ENCODE results near the gene MYO10.
"Not testable (repeated sequence)": the region's sequence is repeated elsewhere in the genome, so short reads cannot be mapped to it uniquely, and the experiment has no call there.

MYO10 gene

DNA sequence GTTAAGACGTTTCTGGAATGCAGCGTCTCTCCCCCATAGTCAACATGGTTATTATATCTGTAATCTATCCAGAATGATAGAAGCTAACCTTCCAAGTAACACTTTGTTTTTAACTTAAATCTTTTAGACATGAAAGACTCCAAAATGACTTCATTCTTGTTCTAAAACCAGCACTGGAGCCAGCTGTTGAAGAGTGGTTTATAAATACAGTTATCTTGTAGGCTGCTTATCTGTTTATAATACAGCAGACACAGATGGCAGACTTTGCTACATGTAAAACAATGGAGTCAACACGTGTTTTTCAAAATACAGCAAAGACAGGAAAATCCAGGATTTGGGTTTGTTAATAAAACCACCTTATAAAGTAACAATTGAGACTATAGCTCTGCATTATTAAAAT lies 270.5 kb downstream of the MYO10 start:
- DNase-seq: no peak

DNA sequence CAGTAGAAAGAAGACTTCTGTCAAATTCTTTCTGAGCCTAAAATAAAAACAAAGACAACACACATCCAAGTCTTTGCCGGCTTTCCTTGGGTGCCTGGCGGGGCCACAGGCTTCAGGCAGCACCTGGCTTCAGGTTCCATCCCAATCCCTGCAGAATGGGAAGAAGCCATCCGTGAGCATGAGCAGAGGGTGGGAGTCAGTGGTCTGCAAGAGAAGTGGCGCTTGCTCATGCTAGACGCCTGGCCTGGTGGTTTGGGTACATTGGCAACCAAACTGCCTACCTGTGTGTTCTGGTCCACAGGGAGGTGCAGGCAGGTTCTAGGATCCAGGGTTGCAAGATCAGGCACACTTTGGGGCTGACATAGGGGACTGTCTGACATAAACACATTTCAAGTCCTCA lies 271.7 kb downstream of the MYO10 start:
- no peak for DNase-seq

- no peak for DNase-seq
These were observed 272.2 kb downstream of the MYO10 start for GRCh38 chr5:16663840-16664239.

DNA sequence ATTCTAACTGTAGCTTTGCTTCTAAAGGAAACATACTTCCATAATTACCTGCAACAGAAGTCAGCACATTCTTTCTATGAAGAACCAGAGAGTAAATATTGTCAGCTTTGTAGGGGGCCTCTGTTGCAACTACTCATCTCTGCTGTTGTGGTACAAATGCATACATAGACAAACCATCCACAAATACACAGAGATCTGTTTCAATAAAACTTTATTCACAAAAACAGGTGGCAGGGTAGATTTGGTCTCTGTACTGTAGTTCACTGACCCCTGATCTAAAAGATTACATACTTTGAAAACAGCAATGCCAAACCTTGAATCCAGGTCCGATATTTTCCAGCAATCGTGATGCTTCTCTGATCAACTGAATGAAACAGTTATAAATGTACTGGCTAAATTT lies 274.4 kb downstream of the MYO10 start:
- DNase-seq: no peak

- DNase-seq: no peak
These were observed 275.1 kb downstream of the MYO10 start for GRCh38 chr5:16660982-16661381.

GRCh38 chr5:16659536-16659935 lies 276.6 kb downstream of the MYO10 start:
- DNase-seq: no peak

DNA sequence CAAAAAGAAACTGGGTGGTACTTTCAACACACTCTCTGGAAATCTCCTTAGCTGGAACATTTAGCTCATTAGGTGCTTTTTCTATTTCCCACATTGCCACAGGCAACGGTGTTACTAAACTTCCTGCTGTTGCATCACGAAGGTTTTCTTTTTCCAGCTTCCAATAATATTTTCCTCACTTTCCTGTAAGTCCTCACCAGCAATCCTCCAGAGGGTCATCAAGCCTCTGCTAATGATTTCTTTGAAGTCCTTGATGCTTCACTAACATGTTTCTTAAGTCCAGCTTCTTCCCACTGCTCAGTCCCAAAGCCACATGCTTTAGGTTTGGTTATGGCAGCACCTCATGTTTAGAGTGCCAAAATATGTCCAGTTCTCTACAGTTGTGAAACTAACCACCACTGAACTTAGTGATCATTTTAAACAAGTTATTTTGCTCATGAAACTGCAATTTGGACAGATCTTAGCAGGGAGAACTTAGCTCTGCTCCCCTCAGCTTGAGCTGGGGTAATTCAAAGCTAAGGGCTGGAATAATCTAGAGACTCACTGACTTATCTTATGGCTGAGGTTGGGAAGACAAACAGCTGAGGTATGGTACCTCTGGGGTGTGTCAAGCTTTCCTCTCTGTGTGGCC lies 279.4 kb downstream of the MYO10 start:
- no peak for DNase-seq

DNA sequence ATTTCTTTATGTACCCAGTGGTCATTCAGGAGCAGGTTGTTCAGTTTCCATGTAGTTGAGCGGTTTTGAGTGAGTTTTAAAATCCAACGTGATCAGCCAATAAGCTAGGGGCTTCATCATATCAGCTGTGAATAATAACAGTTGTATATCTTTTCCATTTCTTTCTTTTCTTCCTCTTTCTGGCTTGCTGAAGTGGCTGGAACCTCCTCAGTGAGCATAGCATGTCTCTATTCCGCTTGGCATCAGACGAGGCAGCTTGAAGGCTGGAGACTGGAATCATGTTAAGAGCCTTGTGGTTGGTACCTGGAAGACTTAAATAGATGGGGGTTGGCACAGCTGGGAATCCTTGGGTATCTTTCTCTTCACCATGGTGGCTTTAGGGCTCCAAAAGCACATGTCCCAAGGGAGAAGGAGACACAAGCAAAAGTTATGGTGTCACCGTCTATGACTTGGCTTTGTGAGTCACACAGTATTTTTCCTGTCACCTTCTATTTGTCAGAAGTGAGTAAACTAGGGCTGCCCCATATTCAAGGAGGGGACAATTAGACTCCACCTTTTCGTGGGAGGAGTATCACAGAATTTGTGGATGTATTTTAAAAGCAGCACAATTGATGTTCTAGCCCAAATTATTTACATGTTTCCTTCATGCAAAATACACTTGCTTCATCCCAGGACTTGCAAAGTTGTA lies 281.3 kb downstream of the MYO10 start:
- DNase-seq: no peak

DNA sequence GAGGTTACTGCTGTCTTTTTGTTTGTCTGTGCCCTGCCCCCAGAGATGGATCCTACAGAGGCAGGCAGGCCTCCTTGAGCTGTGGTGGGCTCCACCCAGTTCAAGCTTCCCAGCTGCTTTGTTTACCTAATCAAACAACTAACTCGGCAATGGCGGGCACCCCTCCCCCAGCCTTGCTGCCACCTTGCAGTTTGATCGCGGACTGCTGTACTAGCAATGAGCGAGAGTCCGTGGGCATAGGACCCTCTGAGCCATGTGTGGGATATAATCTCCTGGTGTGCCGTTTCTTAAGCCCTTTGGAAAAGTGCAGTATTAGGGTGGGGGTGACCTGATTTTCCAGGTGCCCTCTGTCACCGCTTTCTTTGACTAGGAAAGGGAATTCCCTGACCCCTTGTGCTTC lies 287.3 kb downstream of the MYO10 start:
- not testable (repeated sequence) for DNase-seq

DNA sequence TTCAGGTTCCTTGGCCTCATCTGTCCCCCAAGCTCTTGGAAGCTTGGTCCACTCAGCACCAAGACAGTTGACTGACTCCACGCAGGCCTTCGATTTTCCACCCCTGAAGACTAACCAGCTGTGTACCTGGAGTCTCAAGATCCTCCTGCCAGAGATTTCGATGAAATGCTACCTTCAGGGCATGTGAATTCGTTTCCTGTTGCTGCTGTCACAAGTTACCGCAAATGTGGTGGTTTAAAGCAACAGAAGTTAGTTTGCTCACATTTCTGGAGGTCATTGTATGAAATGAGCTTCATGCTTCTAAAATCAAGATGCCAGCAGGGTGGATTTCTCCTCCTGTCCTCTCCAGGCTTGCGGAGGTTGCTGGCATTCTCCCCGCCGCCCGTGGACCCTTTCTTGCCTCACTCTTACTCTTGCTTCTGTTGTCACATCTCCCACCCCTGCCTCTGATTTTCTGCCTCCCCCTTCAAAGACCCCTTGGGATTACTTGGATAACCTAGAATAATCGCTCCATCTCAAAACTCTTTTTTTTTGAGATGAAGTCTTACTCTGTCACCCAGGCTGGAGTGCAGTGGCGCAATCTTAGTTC lies 291.7 kb downstream of the MYO10 start:
- DNase-seq: no peak

- no peak for DNase-seq
These were observed 293.2 kb downstream of the MYO10 start for GRCh38 chr5:16642867-16643266.

- DNase-seq: no peak
These were observed 296.9 kb downstream of the MYO10 start for GRCh38 chr5:16639206-16639605.

GRCh38 chr5:16628376-16628775 lies 307.7 kb downstream of the MYO10 start:
- DNase-seq: no peak

- DNase-seq: no peak
These were observed 309.3 kb downstream of the MYO10 start for GRCh38 chr5:16626696-16627264.

DNA sequence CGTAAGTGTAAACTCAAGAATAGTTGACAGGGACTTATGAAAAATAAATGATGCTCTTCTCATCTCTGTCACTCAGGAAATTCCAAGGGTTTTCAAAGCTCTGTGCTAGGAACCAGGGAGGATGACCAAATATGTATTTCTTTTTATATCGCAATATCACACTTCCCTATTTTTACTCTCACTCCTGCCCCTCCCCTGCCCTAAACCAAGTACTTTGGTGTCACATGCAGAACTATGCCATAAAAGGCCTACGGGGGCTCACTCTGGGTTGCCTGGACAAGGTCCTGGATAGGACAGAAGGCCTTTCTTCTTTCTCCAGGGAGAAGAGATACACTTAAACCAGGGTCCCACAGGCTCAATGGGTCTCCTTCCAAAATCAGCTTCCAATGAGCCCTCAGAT lies 311.0 kb downstream of the MYO10 start:
- DNase-seq: no peak

GRCh38 chr5:16619136-16619535 lies 317.0 kb downstream of the MYO10 start:
- no peak for DNase-seq

- DNase-seq: no peak
These were observed 317.8 kb downstream of the MYO10 start for GRCh38 chr5:16618138-16618897.

- DNase-seq: no peak
These were observed 318.7 kb downstream of the MYO10 start for GRCh38 chr5:16617274-16617968.

GRCh38 chr5:16616536-16617273 lies 319.4 kb downstream of the MYO10 start, which contains the start of gene RETREG1:
Gene RETREG1 (minus strand): TSS chr5:16616997. CDS start chr5:16616971, 26 bp downstream.
- DNase-seq: no peak

- peak; percentile 57 for DNase-seq
These were observed 320.1 kb downstream of the MYO10 start for GRCh38 chr5:16615741-16616535.

DNA sequence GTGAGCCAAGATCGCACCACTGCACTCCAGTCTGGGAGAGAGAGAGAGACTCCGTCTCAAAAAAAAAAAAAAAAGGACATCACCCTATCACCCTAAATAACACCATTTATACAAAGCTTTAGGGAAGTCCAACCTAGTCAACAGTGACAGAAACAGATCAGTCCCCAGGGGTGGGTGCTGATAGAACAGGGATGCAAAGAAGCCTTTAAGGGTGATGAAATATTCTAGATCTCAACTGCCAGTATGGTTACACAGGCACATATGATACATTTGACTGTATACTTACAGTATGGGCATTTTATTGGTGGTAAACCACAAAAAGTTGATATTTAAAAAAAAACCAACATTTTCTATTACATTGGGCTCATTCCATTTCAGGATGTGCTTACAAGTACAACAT lies 324.1 kb downstream of the MYO10 start:
- no peak for DNase-seq
